Measurements from ENCODE around the gene CMBL.

CMBL gene

GRCh38 chr5:10291692-10292339 is 15.9 kb downstream of the CMBL start:
- TF ChIP-seq CREB1 (IDR thresholded peaks at IDR 0.05; ENCODE audit: low read depth) = no peak
- no peak for TF ChIP-seq ZBTB7A (IDR thresholded peaks at IDR 0.05; ENCODE audit: low read depth)
- no peak for TF ChIP-seq REST (IDR thresholded peaks at IDR 0.05; ENCODE audit: low read depth)
- TF ChIP-seq TEAD4 (IDR thresholded peaks at IDR 0.05) = no peak

DNA sequence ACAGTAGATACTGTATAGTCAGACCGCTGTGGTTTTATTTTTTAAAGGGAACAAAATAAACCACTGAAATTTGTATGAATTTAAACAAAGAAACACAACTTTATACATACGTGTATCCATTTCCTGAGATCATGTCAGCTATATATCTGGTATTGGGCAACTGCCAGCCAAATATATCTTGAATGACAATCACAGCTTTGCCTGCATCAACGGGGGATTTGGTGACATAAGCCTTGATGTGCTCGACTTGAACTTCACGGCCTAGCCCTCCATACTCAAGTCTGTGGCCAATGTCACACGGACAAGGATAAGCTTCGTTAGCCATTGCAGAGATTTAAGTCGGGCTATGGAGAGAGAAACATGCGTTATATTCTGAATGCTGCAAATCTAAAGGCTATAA is 17.3 kb downstream of the CMBL start:
- no peak for TF ChIP-seq RAD21 (IDR thresholded peaks at IDR 0.05; ENCODE audit: low read depth)
- TF ChIP-seq TEAD4 (IDR thresholded peaks at IDR 0.05) = no peak
- no peak for TF ChIP-seq REST (IDR thresholded peaks at IDR 0.05; ENCODE audit: low read depth)
- TF ChIP-seq NFIC (IDR thresholded peaks at IDR 0.05) = no peak
- no peak for TF ChIP-seq ZBTB7A (IDR thresholded peaks at IDR 0.05; ENCODE audit: low read depth)
- no peak for TF ChIP-seq CEBPB (IDR thresholded peaks at IDR 0.05)
- TF ChIP-seq EGR1 (IDR thresholded peaks at IDR 0.05) = no peak
- no peak for TF ChIP-seq EP300 (IDR thresholded peaks at IDR 0.05; ENCODE audit: borderline replicate concordance)

GRCh38 chr5:10289991-10290390 is 17.7 kb downstream of the CMBL start:
- no peak for TF ChIP-seq MAX (IDR thresholded peaks at IDR 0.05)

DNA sequence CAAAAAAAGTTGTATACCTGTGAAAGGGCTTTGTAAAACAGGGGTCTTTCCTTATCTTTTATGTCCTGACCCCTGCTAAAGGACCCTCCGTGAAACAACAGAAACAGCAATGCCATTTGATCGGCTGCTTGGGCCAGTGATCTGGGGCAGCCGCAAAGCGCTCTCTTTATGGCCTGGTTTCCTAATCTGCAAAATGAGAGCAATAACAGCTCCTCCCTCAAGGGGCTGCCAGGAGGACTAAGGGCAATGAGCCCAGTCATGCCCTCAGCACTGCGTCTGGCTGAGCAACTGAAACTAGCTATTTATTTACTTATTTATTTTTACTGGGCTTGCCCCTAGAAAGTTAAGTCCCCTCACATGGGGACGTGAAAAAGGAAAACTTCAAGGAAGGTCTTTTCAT is 18.3 kb downstream of the CMBL start:
- TF ChIP-seq RAD21 (IDR thresholded peaks at IDR 0.05; ENCODE audit: low read depth) (no peak), TAF1 (IDR thresholded peaks at IDR 0.05; ENCODE audit: low read depth) (0 out of 2 replicates have a peak, but pooled peaks have one; percentile 40)

DNA sequence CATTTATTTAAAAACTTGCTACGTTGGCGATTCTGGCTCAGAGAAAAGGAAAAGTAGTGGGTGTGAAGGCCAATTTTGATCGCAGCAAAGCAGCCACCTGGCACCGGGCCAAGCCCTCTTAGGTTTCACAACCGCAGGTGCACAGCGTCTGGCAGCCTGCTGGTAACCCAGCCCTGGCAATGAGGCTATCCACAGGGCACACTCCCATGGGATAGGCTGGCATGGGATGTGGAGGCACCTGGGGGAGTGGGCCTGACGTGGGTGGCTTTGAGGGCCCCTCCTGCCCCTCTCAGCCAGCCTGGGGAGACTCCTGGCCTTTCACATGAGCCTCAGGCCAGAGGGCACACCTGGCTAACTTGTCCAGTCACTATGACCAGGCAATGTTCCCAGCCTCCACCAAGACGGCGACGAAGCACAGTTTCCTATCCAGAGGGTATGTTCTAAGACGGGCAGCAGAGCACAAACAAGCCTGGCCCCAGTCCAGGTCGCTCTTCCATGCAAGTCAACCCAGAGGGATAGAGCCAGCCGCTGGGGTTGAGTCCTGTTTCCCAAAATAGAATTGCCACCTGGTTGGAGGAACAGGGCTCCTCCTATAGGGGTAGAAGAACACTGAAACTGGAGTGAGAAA is 19.0 kb downstream of the CMBL start:
- no peak for TF ChIP-seq REST (IDR thresholded peaks at IDR 0.05; ENCODE audit: low read depth)
- no peak for TF ChIP-seq CREB1 (IDR thresholded peaks at IDR 0.05; ENCODE audit: low read depth)
- peak; percentile 91 for TF ChIP-seq CEBPB (IDR thresholded peaks at IDR 0.05)
- peak; percentile 40; the same call in 1 of the 2 replicates for TF ChIP-seq FOXM1 (IDR thresholded peaks at IDR 0.05; ENCODE audit: borderline replicate concordance, low read depth)
- peak; percentile 97 for TF ChIP-seq TCF12 (IDR thresholded peaks at IDR 0.05; ENCODE audit: low read depth)
- TF ChIP-seq MAX (IDR thresholded peaks at IDR 0.05) = peak; percentile 65; the same call in 1 of the 2 replicates
- TF ChIP-seq EP300 (IDR thresholded peaks at IDR 0.05; ENCODE audit: borderline replicate concordance) = peak; percentile 88
- peak; percentile 57 for TF ChIP-seq TEAD4 (IDR thresholded peaks at IDR 0.05)
- peak; percentile 91 for TF ChIP-seq EGR1 (IDR thresholded peaks at IDR 0.05)
- TF ChIP-seq NFIC (IDR thresholded peaks at IDR 0.05) = peak; percentile 98
- peak; percentile 62; the same call in 1 of the 2 replicates for TF ChIP-seq ZBTB7A (IDR thresholded peaks at IDR 0.05; ENCODE audit: low read depth)
- peak; percentile 11; the same call in 1 of the 2 replicates for TF ChIP-seq RAD21 (IDR thresholded peaks at IDR 0.05; ENCODE audit: low read depth)
- peak; percentile 28; the same call in 1 of the 2 replicates for TF ChIP-seq YY1 (IDR thresholded peaks at IDR 0.05; ENCODE audit: low read depth)
- TF ChIP-seq USF1 (IDR thresholded peaks at IDR 0.05) = no peak
- TF ChIP-seq TAF1 (IDR thresholded peaks at IDR 0.05; ENCODE audit: low read depth) = no peak
